ENCODE results near the gene DMBT1.

GRCh38 chr10:122673269-122673668 is 112.7 kb downstream of the DMBT1 start:
- TF ChIP-seq, protein P1, sequence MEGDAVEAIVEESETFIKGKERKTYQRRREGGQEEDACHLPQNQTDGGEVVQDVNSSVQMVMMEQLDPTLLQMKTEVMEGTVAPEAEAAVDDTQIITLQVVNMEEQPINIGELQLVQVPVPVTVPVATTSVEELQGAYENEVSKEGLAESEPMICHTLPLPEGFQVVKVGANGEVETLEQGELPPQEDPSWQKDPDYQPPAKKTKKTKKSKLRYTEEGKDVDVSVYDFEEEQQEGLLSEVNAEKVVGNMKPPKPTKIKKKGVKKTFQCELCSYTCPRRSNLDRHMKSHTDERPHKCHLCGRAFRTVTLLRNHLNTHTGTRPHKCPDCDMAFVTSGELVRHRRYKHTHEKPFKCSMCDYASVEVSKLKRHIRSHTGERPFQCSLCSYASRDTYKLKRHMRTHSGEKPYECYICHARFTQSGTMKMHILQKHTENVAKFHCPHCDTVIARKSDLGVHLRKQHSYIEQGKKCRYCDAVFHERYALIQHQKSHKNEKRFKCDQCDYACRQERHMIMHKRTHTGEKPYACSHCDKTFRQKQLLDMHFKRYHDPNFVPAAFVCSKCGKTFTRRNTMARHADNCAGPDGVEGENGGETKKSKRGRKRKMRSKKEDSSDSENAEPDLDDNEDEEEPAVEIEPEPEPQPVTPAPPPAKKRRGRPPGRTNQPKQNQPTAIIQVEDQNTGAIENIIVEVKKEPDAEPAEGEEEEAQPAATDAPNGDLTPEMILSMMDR (IDR thresholded peaks at IDR 0.05; ENCODE audit: low read depth, low read length), result no peak
- TF ChIP-seq POLR2A (IDR thresholded peaks at IDR 0.05; ENCODE audit: extremely low read depth, insufficient read length) (no peak), MYC (IDR thresholded peaks at IDR 0.05; ENCODE audit: low read depth, low read length) (no peak), MAX (IDR thresholded peaks at IDR 0.05; ENCODE audit: low read depth, low read length) (no peak)

All from NB4 (cell line).